ENCODE results near the gene CFAP100. TPM values are rescaled to one million over a fixed set of nuclear protein-coding genes. Genes with fewer than 3 reads are reported as not detected.

Gene CFAP100
- total and polyA plus RNA-seq, 12 donors: not detected

GRCh38 chr3:126357295-126358037, 37.2 kb upstream of the CFAP100 start, which contains the start of gene KLF15:
Gene KLF15, minus strand, starts transcription at chr3:126357408. Its CDS starts 4,486 bp downstream, at chr3:126352922.
- H3K4me1 ChIP-seq: peaks cover 17 to 54% (median 41%) of the 10 kb centered on the region in 9 donors
- 0% methylated on average over 70 to 86 of the region's 86 CpGs for WGBS, 2 donors
- DNase-seq: peak; percentile 81 to 91
- intact Hi-C loops (cut with DNase I): loop anchor here in 6 of 10 donors (1.0 to 10.0 kb wide), 7 partner anchors 31 to 117 kb away; partner anchors contain the start of gene ZXDC (in 1 of the 6)
- peak; percentile 64 to 85 (median 73) for ATAC-seq
- H3K9me3 ChIP-seq: peaks cover 0 to 9% (median 0%) of the 10 kb centered on the region in 11 donors
- H3K4me3 ChIP-seq: peak within 1 kb of the TSS; percentile 39 to 99 (median 74)
- H3K27ac ChIP-seq: peak within 1 kb of the TSS; percentile 76 to 99 (median 94)
- no peaks in the 10 kb centered on the region for H3K36me3 ChIP-seq
- no peak for TF ChIP-seq CTCF (IDR thresholded peaks at IDR 0.05)
- peaks cover 0 to 70% (median 8%) of the 10 kb centered on the region in 7 donors for H3K27me3 ChIP-seq

- intact Hi-C loops (cut with DNase I): loop anchor here in 4 of 10 donors (5.0 to 10.0 kb wide), 3 partner anchors 71 to 93 kb away; no protein-coding TSS in a partner anchor
- no peak for DNase-seq
- H3K27me3 ChIP-seq: peaks cover 0 to 76% (median 8%) of the 10 kb centered on the region in 7 donors
These were observed 36.5 kb upstream of the CFAP100 start for GRCh38 chr3:126358038-126358815.

GRCh38 chr3:126358816-126359181, 35.9 kb upstream of the CFAP100 start:
- peaks cover 0 to 9% (median 0%) of the 10 kb centered on the region in 11 donors for H3K9me3 ChIP-seq
- TF ChIP-seq CTCF (IDR thresholded peaks at IDR 0.05): no peak
- H3K36me3 ChIP-seq: no peaks in the 10 kb centered on the region
- WGBS, 2 donors: 75 to 77% methylated on average over 3 of the region's 3 CpGs
- ATAC-seq: no peak
- no peak overlapping the region for H3K4me3 ChIP-seq
- H3K4me1 ChIP-seq: peaks cover 16 to 41% (median 28%) of the 10 kb centered on the region in 9 donors
- intact Hi-C loops (cut with DNase I): loop anchor here in 4 of 10 donors (5.0 to 10.0 kb wide), 3 partner anchors 71 to 94 kb away; no protein-coding TSS in a partner anchor
- peak overlapping the region in 1 of 10 donors; percentile 93 for H3K27ac ChIP-seq
- no peak for DNase-seq
- peaks cover 0 to 76% (median 8%) of the 10 kb centered on the region in 7 donors for H3K27me3 ChIP-seq

More at GRCh38 chr3:126358038-126358815, 36.5 kb upstream of the CFAP100 start:
- Histone ChIP-seq H3K4me1 (peaks cover 17 to 46% (median 34%) of the 10 kb centered on the region in 9 donors), H3K9me3 (peaks cover 0 to 9% (median 0%) of the 10 kb centered on the region in 11 donors), H3K4me3 (peak overlapping the region in 9 of 10 donors; percentile 55 to 99 (median 72)), H3K36me3 (no peaks in the 10 kb centered on the region), H3K27ac (peak overlapping the region in 4 of 10 donors; percentile 18 to 93 (median 28))
- WGBS, 2 donors: 5 to 6% methylated on average over 11 of the region's 11 CpGs
- TF ChIP-seq CTCF (IDR thresholded peaks at IDR 0.05): no peak
- ATAC-seq: no peak
